GM20431 (cell line): ENCODE measurements around the gene CARD16.
"Not testable (repeated sequence)": the region's sequence is repeated elsewhere in the genome, so short reads cannot be mapped to it uniquely, and the experiment has no call there.

Source experiments
- in situ Hi-C: fragments of 300-500 bp; cut with MseI, MboI; formaldehyde crosslinking; loops from one replicate; pipeline ENCODE4 v1.15.0; 2020; ENCODE audit warnings: low sequenced_read_pairs; ENCODE audit not compliant: unreplicated experiment

The CARD16 gene

GRCh38 chr11:105051559-105051958 is 6.4 kb upstream of the CARD16 start:
- in situ Hi-C loops = no loop called here

GRCh38 chr11:105049481-105049880 is 4.3 kb upstream of the CARD16 start:
- in situ Hi-C loops = no loop called here

- in situ Hi-C loops = no loop called here
These were observed 1.9 kb upstream of the CARD16 start for GRCh38 chr11:105046898-105047579.

- in situ Hi-C loops = no loop called here
These were observed 651 bp upstream of the CARD16 start for GRCh38 chr11:105045676-105046296.

- in situ Hi-C loops = no loop called here
These were observed 3.0 kb downstream of the CARD16 start for GRCh38 chr11:105042178-105042577.

GRCh38 chr11:105040703-105041102 is 4.4 kb downstream of the CARD16 start:
- in situ Hi-C loops = no loop called here

GRCh38 chr11:105034813-105035620 is 10.1 kb downstream of the CARD16 start, which contains the start of gene CASP1:
TSS of gene CASP1 (minus strand) at chr11:105035144. CDS start at chr11:105035113, 31 bp downstream.
- in situ Hi-C loops = no loop called here

- in situ Hi-C loops = not testable (repeated sequence)
These were observed 10.7 kb downstream of the CARD16 start for GRCh38 chr11:105034388-105034787.

GRCh38 chr11:105033781-105034180 is 11.4 kb downstream of the CARD16 start:
- in situ Hi-C loops = no loop called here

GRCh38 chr11:105033343-105033742 is 11.8 kb downstream of the CARD16 start:
- in situ Hi-C loops = no loop called here

GRCh38 chr11:105032495-105032894 is 12.6 kb downstream of the CARD16 start:
- in situ Hi-C loops = no loop called here

- in situ Hi-C loops = no loop called here
These were observed 17.5 kb downstream of the CARD16 start for GRCh38 chr11:105027678-105028077.

GRCh38 chr11:105024394-105024793 is 20.7 kb downstream of the CARD16 start:
- in situ Hi-C loops = no loop called here

GRCh38 chr11:105023003-105023402 is 22.1 kb downstream of the CARD16 start, which contains the start of gene CASP5:
TSS of gene CASP5 (minus strand) at chr11:105023168. CDS start at chr11:105023136, 32 bp downstream.
- in situ Hi-C loops = no loop called here

GRCh38 chr11:105022527-105022926 is 22.6 kb downstream of the CARD16 start:
- in situ Hi-C loops = no loop called here

GRCh38 chr11:105007463-105007862 is 37.7 kb downstream of the CARD16 start:
- in situ Hi-C loops = no loop called here

- in situ Hi-C loops = no loop called here
These were observed 39.7 kb downstream of the CARD16 start for GRCh38 chr11:105005451-105005845.

GRCh38 chr11:105004021-105004420 is 41.1 kb downstream of the CARD16 start:
- in situ Hi-C loops = no loop called here

- in situ Hi-C loops = no loop called here
These were observed 42.0 kb downstream of the CARD16 start for GRCh38 chr11:105003151-105003550.

- in situ Hi-C loops = no loop called here
These were observed 44.3 kb downstream of the CARD16 start for GRCh38 chr11:105000797-105001196.

GRCh38 chr11:105000167-105000566 is 45.0 kb downstream of the CARD16 start:
- in situ Hi-C loops = no loop called here
